ENCODE results near the gene CILP. TPM values are rescaled to one million over a fixed set of nuclear protein-coding genes. Genes with fewer than 3 reads are reported as not detected.

The CILP gene
- total and polyA plus RNA-seq, 2 experiments from 2014 or later: 0.03 TPM; not detected in 1

DNA sequence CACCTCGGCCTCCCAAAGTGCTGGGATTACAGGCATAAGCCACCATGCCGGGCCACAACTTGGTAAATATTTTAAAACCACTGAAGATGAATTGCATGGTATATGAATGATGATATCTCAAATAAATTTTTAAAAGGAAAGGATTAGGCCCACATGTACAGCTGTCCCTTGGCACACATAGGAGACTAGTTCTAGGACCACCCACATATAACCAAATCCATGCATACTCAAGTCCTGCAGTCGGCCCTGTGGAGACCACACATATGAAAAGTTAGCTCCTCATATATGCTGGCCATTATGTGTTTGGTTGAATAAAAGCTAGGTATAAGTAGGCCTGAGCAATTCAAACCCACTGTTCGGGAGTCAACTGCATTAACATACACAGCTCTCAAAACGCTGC lies 36.8 kb downstream of the CILP start:
- H3K79me2 ChIP-seq (replicated peaks; ENCODE audit: insufficient read depth): peaks cover 13% of the 10 kb centered on the region; the same call in 1 of the 2 replicates
- peaks cover 33% of the 10 kb centered on the region for H3K36me3 ChIP-seq (ENCODE audit: insufficient read depth)
- no peak overlapping the region for H2AFZ ChIP-seq
- peak overlapping the region; percentile 45; the same call in 1 of the 2 replicates for H3K27ac ChIP-seq (ENCODE audit: low read depth)
- no peaks in the 10 kb centered on the region for H3K9me2 ChIP-seq (ENCODE audit: insufficient read depth)
- no peaks in the 10 kb centered on the region for H3K27me3 ChIP-seq (ENCODE audit: insufficient read depth)
- TF ChIP-seq CREB1 (CRISPR knock-in tag; IDR thresholded peaks at IDR 0.05; ENCODE audit: low read depth) (no peak), ZNF331 (CRISPR knock-in tag; IDR thresholded peaks at IDR 0.05; ENCODE audit: low read depth) (no peak), STAT1 (IDR thresholded peaks at IDR 0.05; ENCODE audit: unreplicated experiment) (no peak), EZH2phosphoT487 (IDR thresholded peaks at IDR 0.05; ENCODE audit: unreplicated experiment) (no peak), NANOG (IDR thresholded peaks at IDR 0.05; ENCODE audit: borderline replicate concordance) (no peak), JUNB (IDR thresholded peaks at IDR 0.05; ENCODE audit: unreplicated experiment) (no peak)
- TF ChIP-seq, protein P1, sequence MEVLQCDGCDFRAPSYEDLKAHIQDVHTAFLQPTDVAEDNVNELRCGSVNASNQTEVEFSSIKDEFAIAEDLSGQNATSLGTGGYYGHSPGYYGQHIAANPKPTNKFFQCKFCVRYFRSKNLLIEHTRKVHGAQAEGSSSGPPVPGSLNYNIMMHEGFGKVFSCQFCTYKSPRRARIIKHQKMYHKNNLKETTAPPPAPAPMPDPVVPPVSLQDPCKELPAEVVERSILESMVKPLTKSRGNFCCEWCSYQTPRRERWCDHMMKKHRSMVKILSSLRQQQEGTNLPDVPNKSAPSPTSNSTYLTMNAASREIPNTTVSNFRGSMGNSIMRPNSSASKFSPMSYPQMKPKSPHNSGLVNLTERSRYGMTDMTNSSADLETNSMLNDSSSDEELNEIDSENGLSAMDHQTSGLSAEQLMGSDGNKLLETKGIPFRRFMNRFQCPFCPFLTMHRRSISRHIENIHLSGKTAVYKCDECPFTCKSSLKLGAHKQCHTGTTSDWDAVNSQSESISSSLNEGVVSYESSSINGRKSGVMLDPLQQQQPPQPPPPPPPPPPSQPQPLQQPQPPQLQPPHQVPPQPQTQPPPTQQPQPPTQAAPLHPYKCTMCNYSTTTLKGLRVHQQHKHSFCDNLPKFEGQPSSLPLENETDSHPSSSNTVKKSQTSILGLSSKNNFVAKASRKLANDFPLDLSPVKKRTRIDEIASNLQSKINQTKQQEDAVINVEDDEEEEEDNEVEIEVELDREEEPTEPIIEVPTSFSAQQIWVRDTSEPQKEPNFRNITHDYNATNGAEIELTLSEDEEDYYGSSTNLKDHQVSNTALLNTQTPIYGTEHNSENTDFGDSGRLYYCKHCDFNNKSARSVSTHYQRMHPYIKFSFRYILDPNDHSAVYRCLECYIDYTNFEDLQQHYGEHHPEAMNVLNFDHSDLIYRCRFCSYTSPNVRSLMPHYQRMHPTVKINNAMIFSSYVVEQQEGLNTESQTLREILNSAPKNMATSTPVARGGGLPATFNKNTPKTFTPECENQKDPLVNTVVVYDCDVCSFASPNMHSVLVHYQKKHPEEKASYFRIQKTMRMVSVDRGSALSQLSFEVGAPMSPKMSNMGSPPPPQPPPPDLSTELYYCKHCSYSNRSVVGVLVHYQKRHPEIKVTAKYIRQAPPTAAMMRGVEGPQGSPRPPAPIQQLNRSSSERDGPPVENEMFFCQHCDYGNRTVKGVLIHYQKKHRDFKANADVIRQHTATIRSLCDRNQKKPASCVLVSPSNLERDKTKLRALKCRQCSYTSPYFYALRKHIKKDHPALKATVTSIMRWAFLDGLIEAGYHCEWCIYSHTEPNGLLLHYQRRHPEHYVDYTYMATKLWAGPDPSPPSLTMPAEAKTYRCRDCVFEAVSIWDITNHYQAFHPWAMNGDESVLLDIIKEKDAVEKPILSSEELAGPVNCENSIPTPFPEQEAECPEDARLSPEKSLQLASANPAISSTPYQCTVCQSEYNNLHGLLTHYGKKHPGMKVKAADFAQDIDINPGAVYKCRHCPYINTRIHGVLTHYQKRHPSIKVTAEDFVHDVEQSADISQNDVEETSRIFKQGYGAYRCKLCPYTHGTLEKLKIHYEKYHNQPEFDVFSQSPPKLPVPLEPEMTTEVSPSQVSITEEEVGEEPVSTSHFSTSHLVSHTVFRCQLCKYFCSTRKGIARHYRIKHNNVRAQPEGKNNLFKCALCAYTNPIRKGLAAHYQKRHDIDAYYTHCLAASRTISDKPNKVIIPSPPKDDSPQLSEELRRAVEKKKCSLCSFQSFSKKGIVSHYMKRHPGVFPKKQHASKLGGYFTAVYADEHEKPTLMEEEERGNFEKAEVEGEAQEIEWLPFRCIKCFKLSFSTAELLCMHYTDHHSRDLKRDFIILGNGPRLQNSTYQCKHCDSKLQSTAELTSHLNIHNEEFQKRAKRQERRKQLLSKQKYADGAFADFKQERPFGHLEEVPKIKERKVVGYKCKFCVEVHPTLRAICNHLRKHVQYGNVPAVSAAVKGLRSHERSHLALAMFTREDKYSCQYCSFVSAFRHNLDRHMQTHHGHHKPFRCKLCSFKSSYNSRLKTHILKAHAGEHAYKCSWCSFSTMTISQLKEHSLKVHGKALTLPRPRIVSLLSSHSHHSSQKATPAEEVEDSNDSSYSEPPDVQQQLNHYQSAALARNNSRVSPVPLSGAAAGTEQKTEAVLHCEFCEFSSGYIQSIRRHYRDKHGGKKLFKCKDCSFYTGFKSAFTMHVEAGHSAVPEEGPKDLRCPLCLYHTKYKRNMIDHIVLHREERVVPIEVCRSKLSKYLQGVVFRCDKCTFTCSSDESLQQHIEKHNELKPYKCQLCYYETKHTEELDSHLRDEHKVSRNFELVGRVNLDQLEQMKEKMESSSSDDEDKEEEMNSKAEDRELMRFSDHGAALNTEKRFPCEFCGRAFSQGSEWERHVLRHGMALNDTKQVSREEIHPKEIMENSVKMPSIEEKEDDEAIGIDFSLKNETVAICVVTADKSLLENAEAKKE (CRISPR knock-in tag; IDR thresholded peaks at IDR 0.05): no peak
- TF ChIP-seq, protein P2, sequence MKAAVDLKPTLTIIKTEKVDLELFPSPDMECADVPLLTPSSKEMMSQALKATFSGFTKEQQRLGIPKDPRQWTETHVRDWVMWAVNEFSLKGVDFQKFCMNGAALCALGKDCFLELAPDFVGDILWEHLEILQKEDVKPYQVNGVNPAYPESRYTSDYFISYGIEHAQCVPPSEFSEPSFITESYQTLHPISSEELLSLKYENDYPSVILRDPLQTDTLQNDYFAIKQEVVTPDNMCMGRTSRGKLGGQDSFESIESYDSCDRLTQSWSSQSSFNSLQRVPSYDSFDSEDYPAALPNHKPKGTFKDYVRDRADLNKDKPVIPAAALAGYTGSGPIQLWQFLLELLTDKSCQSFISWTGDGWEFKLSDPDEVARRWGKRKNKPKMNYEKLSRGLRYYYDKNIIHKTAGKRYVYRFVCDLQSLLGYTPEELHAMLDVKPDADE (IDR thresholded peaks at IDR 0.05): no peak
- DNase-seq (ENCODE audit: low spot score): no peak
- Mint-ChIP-seq H3K27ac (no peak overlapping the region), H3K9me3 (no peaks in the 10 kb centered on the region), H3K27me3 (ENCODE audit: insufficient read depth, low read depth, poor library complexity) (no peaks in the 10 kb centered on the region), H3K4me1 (no peaks in the 10 kb centered on the region), H3K36me3 (ENCODE audit: low read depth) (peaks cover 41% of the 10 kb centered on the region), H3K4me3 (no peak overlapping the region)
- H4K20me1 ChIP-seq (replicated peaks; ENCODE audit: insufficient read depth): peaks cover 12% of the 10 kb centered on the region
- H3K4me3 ChIP-seq: no peak overlapping the region
- no peaks in the 10 kb centered on the region for H3K4me1 ChIP-seq (ENCODE audit: insufficient read depth)
- no peak for ATAC-seq
- no peak overlapping the region for H3K4me2 ChIP-seq
- H3F3A ChIP-seq (replicated peaks; ENCODE audit: low read depth): 0 out of 2 replicates have a peak, but pooled peaks cover 3% of the 10 kb centered on the region
